AG04450 (cell line): ENCODE data around the gene ATP11A. TPM values are rescaled to one million over a fixed set of nuclear protein-coding genes. Genes with fewer than 3 reads are reported as not detected.

ENCODE experiments used
- CTCF ChIA-PET: fragments of 300-600, 350-600 bp; formaldehyde crosslinking; extraction: SDS; loops from one replicate; lab custom pipeline; 2022; ENCODE audit warnings: antibody characterized with exemption, inconsistent platforms; lab: Charles Lee
- POLR2A ChIA-PET: fragments of 350-600 bp; formaldehyde crosslinking; extraction: SDS; loops from one replicate; lab custom pipeline; 2021; ENCODE audit warnings: antibody characterized with exemption, inconsistent platforms; lab: Yijun Ruan, JAX
- DNase-seq: peaks from one replicate; pipeline ENCODE4 v3.0.0-alpha.2; 2011; ENCODE audit warnings: low read depth, low spot score
- H3K27ac ChIP-seq: one replicate; pipeline ENCODE4 v1.5.1; 2012; ENCODE audit warnings: low read depth, low read length, control low read depth
- H3K27me3 ChIP-seq: one replicate; pipeline ENCODE4 v1.6.0; 2012; ENCODE audit warnings: low read length; ENCODE audit not compliant: control insufficient read depth, insufficient read depth
- H3K4me3 ChIP-seq: 2 replicates; pipeline ENCODE4 v1.5.1; 2011; ENCODE audit warnings: mild to moderate bottlenecking, low read depth, low read length, control low read depth
- H3K9me3 ChIP-seq: 2 replicates; pipeline ENCODE4 v1.5.1; 2012; ENCODE audit warnings: low read length; ENCODE audit not compliant: control insufficient read depth, insufficient read depth
- polyA plus RNA-seq: library from polyadenylated mRNA; depleted of rRNA; stranded (reverse); fragments of >200 nt; gene quantifications from 2 replicates; pipeline ENCODE4 v1.2.3, GENCODE V29; 2011
- TF ChIP-seq, protein P1 (sequence below): IDR thresholded peaks from 2 replicates; pipeline ENCODE4 v1.5.1; 2011; ENCODE audit warnings: low read depth, low read length, control low read depth, inconsistent platforms

Gene ATP11A
- polyA plus RNA-seq, 1 experiment: 5.8 TPM

DNA sequence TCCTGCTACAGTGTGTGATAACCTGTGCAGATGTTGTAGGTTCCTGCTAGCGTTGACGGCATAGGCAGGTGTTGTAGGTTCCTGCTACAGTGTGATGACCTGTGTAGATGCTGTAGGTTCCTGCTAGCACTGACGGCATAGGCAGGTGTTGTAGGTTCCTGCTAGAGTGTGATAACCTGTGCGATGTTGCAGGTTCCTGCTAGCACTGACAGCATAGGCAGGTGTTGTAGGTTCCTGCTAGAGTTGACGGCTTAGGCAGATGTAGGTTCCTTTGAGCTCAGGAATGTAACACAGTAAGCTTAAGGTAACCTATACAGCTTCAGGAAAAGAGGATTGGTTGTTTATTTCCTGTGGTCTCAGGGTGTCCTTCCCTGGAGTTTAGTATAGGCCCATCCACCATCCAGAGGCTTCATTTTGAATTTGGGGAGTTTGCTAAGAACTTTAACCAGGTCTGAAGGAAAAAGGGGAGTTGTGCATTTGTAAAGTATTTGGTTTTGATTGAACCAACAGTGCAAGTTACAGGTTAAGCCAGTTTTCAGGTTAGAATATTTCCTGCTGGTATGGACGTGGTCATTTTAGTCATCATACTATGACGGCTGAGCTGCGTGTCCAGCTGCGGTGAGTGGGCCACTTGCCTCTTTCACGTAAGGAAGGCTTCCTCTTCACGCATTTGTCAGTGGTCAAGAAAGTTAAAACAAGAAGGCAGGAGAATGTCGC is 53.8 kb downstream of the ATP11A start:
- Histone ChIP-seq H3K9me3 (no peaks in the 10 kb centered on the region; the same call in 1 of the 2 replicates), H3K27ac (no peak overlapping the region), H3K4me3 (no peak overlapping the region), H3K27me3 (no peaks in the 10 kb centered on the region)
- ChIA-PET POLR2A (no interaction called here), CTCF (no interaction called here)
- DNase-seq: no peak
- TF ChIP-seq, protein P1, sequence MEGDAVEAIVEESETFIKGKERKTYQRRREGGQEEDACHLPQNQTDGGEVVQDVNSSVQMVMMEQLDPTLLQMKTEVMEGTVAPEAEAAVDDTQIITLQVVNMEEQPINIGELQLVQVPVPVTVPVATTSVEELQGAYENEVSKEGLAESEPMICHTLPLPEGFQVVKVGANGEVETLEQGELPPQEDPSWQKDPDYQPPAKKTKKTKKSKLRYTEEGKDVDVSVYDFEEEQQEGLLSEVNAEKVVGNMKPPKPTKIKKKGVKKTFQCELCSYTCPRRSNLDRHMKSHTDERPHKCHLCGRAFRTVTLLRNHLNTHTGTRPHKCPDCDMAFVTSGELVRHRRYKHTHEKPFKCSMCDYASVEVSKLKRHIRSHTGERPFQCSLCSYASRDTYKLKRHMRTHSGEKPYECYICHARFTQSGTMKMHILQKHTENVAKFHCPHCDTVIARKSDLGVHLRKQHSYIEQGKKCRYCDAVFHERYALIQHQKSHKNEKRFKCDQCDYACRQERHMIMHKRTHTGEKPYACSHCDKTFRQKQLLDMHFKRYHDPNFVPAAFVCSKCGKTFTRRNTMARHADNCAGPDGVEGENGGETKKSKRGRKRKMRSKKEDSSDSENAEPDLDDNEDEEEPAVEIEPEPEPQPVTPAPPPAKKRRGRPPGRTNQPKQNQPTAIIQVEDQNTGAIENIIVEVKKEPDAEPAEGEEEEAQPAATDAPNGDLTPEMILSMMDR: no peak

DNA sequence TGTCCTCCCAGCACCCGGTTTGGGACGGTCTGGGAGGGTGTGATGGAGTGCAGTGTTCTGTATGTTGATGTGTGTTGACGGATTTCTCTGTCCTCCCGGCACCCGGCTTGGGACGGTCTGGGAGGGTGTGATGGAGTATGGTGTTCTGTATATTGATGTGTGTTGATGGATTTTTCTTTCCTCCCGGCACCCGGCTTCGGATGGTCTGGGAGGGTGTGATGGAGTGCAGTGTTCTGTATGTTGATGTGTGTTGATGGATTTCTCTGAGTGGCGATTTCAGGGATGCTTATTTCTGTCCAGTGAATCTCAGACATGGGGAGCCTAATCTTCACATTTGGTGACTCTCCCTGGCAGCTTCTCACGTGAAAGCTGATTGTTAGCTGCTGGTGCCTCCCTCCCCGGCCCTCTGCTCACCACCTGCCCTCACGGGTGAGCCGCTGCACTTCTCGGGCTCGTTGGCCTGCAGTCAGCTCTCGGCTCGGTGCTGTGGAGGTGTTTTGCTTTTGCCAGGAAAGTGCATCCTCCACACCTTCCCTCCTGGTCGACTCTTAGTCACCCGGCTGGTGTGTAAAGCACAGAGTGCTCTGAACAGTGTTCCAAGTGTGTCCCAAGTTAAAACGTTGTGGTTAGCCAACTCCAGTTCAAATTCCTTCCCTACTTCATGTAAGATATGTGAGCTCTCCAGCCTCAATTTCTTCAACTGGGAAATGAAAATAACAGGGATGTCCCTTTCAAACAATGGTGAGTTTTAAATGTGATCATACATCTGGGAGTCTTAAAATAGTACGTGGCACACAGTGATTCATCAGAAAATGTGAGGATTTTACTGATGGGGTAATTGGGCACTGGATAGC is 54.6 kb downstream of the ATP11A start:
- POLR2A ChIA-PET: no interaction called here
- no peak for DNase-seq
- H3K4me3 ChIP-seq: peak overlapping the region; percentile 22; the same call in 1 of the 2 replicates
- H3K9me3 ChIP-seq: no peaks in the 10 kb centered on the region; the same call in 1 of the 2 replicates
- CTCF ChIA-PET: no interaction called here
- TF ChIP-seq, protein P1: no peak
- no peaks in the 10 kb centered on the region for H3K27me3 ChIP-seq
- H3K27ac ChIP-seq: peak overlapping the region; percentile 52

DNA sequence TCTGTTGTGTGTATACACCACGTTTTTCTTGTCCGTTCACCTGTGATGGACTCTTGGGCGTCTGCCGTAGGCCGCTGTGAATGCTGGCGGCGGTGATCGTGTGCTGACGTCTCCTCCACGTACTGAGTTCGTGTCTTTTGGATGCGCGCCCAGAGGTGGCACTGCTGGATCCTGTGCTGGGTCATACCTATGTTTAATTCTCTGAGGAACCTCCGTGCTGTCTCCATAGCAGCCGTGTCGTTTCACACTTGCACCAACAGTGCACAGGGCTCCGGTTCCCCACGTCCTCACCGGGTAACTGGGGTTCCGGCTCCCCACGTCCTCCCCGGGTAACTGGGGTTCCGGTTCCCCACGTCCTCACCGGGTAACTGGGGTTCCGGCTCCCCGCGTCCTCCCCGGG is 56.2 kb downstream of the ATP11A start:
- Histone ChIP-seq H3K27me3 (no peaks in the 10 kb centered on the region), H3K4me3 (no peak overlapping the region), H3K9me3 (no peaks in the 10 kb centered on the region; the same call in 1 of the 2 replicates), H3K27ac (no peak overlapping the region)
- CTCF ChIA-PET: no interaction called here
- no peak for DNase-seq
- TF ChIP-seq, protein P1: no peak
- POLR2A ChIA-PET: no interaction called here

DNA sequence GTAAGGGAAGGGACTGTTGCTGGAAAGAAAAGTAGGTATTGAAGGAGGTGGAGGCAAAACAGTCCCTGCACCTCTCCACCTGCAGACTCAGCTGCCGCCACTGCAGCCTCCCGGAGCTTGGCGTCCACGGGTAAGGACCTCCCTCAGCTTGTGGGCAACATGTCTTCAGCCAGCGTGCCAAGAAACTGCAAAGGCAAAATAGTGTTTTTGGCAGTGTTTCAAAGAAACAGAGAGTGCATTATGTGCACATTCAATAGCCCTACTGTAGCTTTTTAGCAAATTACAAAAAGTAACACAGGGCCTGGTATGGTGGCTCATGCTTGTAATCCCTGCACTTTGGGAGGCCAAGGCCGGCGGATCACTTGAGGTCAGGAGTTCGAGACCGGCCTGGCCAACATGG is 57.4 kb downstream of the ATP11A start:
- no peaks in the 10 kb centered on the region for H3K27me3 ChIP-seq
- no peak for DNase-seq
- no peak overlapping the region for H3K4me3 ChIP-seq
- no peak overlapping the region for H3K27ac ChIP-seq
- POLR2A ChIA-PET: no interaction called here
- CTCF ChIA-PET: no interaction called here
- TF ChIP-seq, protein P1: no peak
- H3K9me3 ChIP-seq: no peaks in the 10 kb centered on the region; the same call in 1 of the 2 replicates
